Activated CD8-positive, alpha-beta T cell treated with anti-CD3 and anti-CD28 coated beads, Interleukin-2, amount 10 ng/mL, durations not matched to agents 7 days and 5 days (primary cell): ENCODE results near the gene NPTX1. TPM values are rescaled to one million over a fixed set of nuclear protein-coding genes. Genes with fewer than 3 reads are reported as not detected.

Experiments used
- ATAC-seq: fragments of 150-1000 bp; cut with Tn5 transposase; one replicate; pipeline ENCODE4 v1.10.0; 2021; ENCODE audit warnings: moderate library complexity
- CTCF ChIA-PET: fragments of 350-600 bp; sonication (Branson Sonifier 250); formaldehyde crosslinking; loops from one replicate; lab custom pipeline; 2021; ENCODE audit warnings: antibody characterized with exemption; lab: Charles Lee
- POLR2A ChIA-PET: fragments of 350-600 bp; sonication (Branson Sonifier 250); formaldehyde crosslinking; loops from one replicate; lab custom pipeline; 2021; ENCODE audit warnings: antibody characterized with exemption; lab: Charles Lee
- DNase-seq: peaks from one replicate; pipeline ENCODE4 v3.0.0-alpha.2; 2020
- H3K27ac Mint-ChIP-seq: one replicate; pipeline ENCODE4 v1.8.0; 2021; ENCODE audit warnings: mild to moderate bottlenecking, mixed read lengths
- H3K27me3 Mint-ChIP-seq: one replicate; pipeline ENCODE4 v1.8.0; 2021; ENCODE audit warnings: low read depth, mixed read lengths
- H3K36me3 Mint-ChIP-seq: one replicate; pipeline ENCODE4 v1.8.0; 2021; ENCODE audit warnings: low read depth, mixed read lengths
- H3K4me1 Mint-ChIP-seq: one replicate; pipeline ENCODE4 v1.8.0; 2021; ENCODE audit warnings: low read depth, mixed read lengths
- H3K4me3 Mint-ChIP-seq: one replicate; pipeline ENCODE4 v1.8.0; 2021; ENCODE audit warnings: mild to moderate bottlenecking, mixed read lengths
- H3K9me3 Mint-ChIP-seq: one replicate; pipeline ENCODE4 v1.8.0; 2022; ENCODE audit warnings: mixed read lengths; ENCODE audit not compliant: insufficient read depth
- total RNA-seq, 2 experiments: library from RNA; stranded (reverse); gene quantifications; one replicate each; pipeline ENCODE4 v1.2.3, GENCODE V29; 2021

Gene NPTX1
- total RNA-seq, 2 experiments from 2014 or later: 16.7 to 18.9 TPM

GRCh38 chr17:80433916-80434666, 42.3 kb downstream of the NPTX1 start:
- POLR2A ChIA-PET: interaction anchor here (0.7 kb wide), 1 partner anchor 347 kb away, joined by 3 read pairs; no protein-coding TSS in a partner anchor
- Mint-ChIP-seq H3K36me3 (no peaks in the 10 kb centered on the region), H3K4me1 (no peaks in the 10 kb centered on the region), H3K9me3 (no peaks in the 10 kb centered on the region), H3K27ac (no peak overlapping the region), H3K27me3 (no peaks in the 10 kb centered on the region), H3K4me3 (no peak overlapping the region)
- CTCF ChIA-PET: no interaction called here
- DNase-seq (no peak), ATAC-seq (no peak)

DNA sequence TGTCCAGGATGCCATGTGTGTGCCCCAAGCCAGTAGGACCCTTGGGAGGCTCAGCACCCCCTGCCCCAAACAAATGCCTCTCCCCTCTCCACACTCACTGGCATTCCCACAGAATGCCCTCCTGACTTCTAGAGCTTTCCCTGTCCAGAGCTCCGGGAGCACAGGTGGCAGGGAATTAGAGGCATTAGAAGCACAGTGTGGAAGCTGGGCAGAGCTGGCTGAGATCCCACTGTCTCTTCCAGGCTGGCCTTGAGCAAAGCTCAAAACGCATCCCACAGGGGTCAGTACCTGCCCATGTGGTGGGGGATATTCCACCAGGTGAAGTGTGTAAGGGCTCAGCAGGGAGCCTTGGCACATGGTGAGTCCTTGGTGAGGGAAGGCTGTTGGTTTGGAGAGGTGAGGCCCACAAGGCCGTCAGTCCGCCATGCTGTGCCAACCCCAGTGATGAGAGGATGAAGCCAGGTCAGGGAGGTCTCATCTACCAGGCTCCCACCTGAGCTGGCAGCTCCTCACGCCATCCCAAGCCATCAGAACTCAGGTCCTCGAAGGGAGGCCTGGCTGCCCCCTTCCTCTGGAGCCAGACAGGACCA, 43.4 kb downstream of the NPTX1 start:
- H3K27me3 Mint-ChIP-seq: no peaks in the 10 kb centered on the region
- no peak for ATAC-seq
- no peak overlapping the region for H3K27ac Mint-ChIP-seq
- H3K36me3 Mint-ChIP-seq: no peaks in the 10 kb centered on the region
- CTCF ChIA-PET: interaction anchor here (1.6 kb wide), 1 partner anchor 143 kb away, joined by 3 read pairs; no protein-coding TSS in a partner anchor
- H3K4me1 Mint-ChIP-seq: no peaks in the 10 kb centered on the region
- H3K9me3 Mint-ChIP-seq: no peaks in the 10 kb centered on the region
- no peak overlapping the region for H3K4me3 Mint-ChIP-seq
- DNase-seq: no peak
- POLR2A ChIA-PET: interaction anchor here (0.7 kb wide), 1 partner anchor 348 kb away, joined by 3 read pairs; no protein-coding TSS in a partner anchor

DNA sequence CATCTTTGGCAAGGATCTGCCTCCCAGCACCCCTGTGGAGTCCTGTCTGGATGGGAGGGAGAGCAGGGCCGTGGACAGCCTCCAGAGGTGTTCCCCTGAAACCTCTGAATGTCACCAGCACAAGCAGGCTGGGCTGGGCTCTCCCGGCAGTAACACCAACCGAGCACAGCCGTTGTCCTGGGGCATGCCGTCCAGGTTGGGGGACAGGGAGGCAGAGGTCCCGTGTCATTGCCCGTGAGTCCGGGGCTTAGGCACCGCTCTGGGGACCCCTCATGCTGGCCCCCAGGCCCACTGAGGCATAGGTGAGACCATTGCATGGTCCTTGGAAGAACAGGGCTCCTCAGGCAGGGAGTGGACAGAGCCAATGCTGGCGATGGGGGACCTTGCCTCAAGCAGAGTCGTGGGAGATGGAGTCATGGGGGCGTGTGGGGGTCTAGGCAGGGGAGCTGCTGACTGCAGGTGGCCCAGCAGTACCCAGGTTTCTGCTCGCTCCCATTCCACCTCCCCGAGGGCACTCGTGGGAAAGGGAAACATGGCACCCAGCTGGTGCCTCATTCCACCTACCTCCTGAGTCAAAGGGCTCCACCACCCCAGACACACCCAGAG, 44.0 kb downstream of the NPTX1 start:
- Mint-ChIP-seq H3K27ac (no peak overlapping the region), H3K9me3 (no peaks in the 10 kb centered on the region), H3K36me3 (no peaks in the 10 kb centered on the region), H3K4me1 (no peaks in the 10 kb centered on the region), H3K27me3 (no peaks in the 10 kb centered on the region), H3K4me3 (no peak overlapping the region)
- DNase-seq (no peak), ATAC-seq (no peak)
- CTCF ChIA-PET: interaction anchor here (1.6 kb wide), 1 partner anchor 143 kb away, joined by 3 read pairs; no protein-coding TSS in a partner anchor
- POLR2A ChIA-PET: no interaction called here

DNA sequence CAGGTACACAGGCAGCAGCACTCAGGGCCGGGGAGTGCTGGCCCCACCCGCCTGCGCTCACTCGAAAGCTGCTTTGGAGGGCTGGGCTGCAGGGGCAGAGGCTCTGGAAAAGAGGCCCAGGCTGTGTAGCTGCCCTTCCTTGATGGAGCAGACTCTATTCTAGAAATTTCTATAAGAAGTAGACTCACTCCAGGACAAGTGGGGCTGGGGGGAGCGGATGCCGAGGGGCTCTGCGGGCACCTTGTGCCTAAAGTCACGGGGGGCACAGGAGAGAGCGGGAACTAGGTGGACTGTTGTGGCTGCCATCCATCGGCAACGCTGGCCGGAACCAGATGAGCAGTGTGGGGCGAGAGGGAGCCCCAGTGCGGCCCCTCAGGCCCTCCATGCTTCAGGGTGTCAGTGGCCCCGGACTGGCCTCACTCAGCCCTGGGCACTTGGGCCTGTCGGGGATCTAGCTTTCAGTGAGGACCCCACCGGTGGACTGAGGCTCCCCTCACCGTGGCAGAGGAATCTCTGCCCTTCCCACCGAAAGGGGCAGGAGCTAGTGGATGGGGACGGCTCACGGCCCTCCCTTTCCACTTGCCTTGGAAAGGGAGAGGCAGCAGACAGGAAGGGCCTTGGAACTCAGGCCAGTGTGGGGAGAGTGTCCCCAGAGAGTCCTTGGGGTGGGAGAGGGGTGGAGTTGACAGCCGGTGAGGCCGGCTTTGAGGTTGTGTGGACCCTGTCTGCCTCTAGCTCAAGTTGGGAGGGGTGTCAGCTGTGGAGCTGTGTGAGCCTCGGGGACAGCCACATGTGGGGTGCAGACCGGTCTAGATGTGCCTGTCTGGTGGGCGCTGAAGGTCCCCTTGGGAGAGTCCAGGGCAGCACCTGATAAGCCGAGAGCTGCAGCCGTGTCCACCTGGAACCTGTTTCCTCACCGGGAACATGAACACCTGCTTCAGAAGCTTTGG, 44.9 kb downstream of the NPTX1 start:
- Mint-ChIP-seq H3K4me3 (no peak overlapping the region), H3K36me3 (no peaks in the 10 kb centered on the region), H3K27me3 (no peaks in the 10 kb centered on the region), H3K9me3 (no peaks in the 10 kb centered on the region), H3K4me1 (peaks cover 5% of the 10 kb centered on the region), H3K27ac (no peak overlapping the region)
- CTCF ChIA-PET: interaction anchor here (1.6 kb wide), 1 partner anchor 144 kb away, joined by 3 read pairs; no protein-coding TSS in a partner anchor
- ATAC-seq (no peak), DNase-seq (no peak)
- POLR2A ChIA-PET: no interaction called here

GRCh38 chr17:80430446-80431245, 45.8 kb downstream of the NPTX1 start:
- H3K27ac Mint-ChIP-seq: no peak overlapping the region
- peaks cover 12% of the 10 kb centered on the region for H3K4me1 Mint-ChIP-seq
- CTCF ChIA-PET: no interaction called here
- no peaks in the 10 kb centered on the region for H3K36me3 Mint-ChIP-seq
- H3K9me3 Mint-ChIP-seq: no peaks in the 10 kb centered on the region
- H3K4me3 Mint-ChIP-seq: no peak overlapping the region
- ATAC-seq: no peak
- POLR2A ChIA-PET: no interaction called here
- no peaks in the 10 kb centered on the region for H3K27me3 Mint-ChIP-seq
- DNase-seq: no peak

GRCh38 chr17:80429356-80430275, 46.8 kb downstream of the NPTX1 start:
- Mint-ChIP-seq H3K27me3 (no peaks in the 10 kb centered on the region), H3K27ac (no peak overlapping the region), H3K36me3 (no peaks in the 10 kb centered on the region), H3K4me3 (no peak overlapping the region), H3K4me1 (peaks cover 19% of the 10 kb centered on the region), H3K9me3 (no peaks in the 10 kb centered on the region)
- CTCF ChIA-PET: no interaction called here
- DNase-seq (no peak), ATAC-seq (no peak)
- POLR2A ChIA-PET: no interaction called here

DNA sequence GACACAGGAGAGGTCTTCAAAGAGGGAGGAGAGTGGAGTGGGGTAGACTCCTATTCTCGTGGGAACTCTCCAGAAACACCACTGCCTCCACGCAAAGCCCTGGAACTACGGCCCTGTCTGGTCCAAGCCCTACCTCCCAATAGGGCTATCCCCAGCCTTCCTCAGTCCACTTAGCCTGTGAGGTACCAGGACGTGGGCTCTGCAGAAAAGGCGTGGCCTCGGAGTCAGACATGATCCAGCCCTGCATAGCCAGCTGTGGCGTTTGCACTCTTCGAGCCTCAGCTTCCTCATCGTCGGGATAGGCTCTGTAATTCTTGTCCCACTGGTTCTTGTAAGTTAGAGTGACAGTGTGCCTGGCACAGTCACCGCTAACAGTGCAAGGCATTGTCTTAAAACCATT, 47.6 kb downstream of the NPTX1 start:
- Mint-ChIP-seq H3K4me3 (no peak overlapping the region), H3K4me1 (peaks cover 25% of the 10 kb centered on the region), H3K27ac (no peak overlapping the region), H3K27me3 (no peaks in the 10 kb centered on the region), H3K9me3 (no peaks in the 10 kb centered on the region), H3K36me3 (no peaks in the 10 kb centered on the region)
- no peak for ATAC-seq
- POLR2A ChIA-PET: no interaction called here
- CTCF ChIA-PET: interaction anchor here (2.0 to 2.6 kb wide), 2 partner anchors 147 to 541 kb away, joined by 14 to 18 read pairs; no protein-coding TSS in a partner anchor
- no peak for DNase-seq

GRCh38 chr17:80428363-80428762, 48.0 kb downstream of the NPTX1 start:
- Mint-ChIP-seq H3K27ac (no peak overlapping the region), H3K27me3 (no peaks in the 10 kb centered on the region), H3K36me3 (no peaks in the 10 kb centered on the region), H3K4me3 (no peak overlapping the region), H3K9me3 (no peaks in the 10 kb centered on the region), H3K4me1 (peaks cover 27% of the 10 kb centered on the region)
- POLR2A ChIA-PET: no interaction called here
- ATAC-seq (no peak), DNase-seq (no peak)
- CTCF ChIA-PET: interaction anchor here (1.7 to 2.6 kb wide), 6 partner anchors 27 to 542 kb away, joined by 6 to 18 read pairs (median 11); partner anchors contain the start of gene GAA

DNA sequence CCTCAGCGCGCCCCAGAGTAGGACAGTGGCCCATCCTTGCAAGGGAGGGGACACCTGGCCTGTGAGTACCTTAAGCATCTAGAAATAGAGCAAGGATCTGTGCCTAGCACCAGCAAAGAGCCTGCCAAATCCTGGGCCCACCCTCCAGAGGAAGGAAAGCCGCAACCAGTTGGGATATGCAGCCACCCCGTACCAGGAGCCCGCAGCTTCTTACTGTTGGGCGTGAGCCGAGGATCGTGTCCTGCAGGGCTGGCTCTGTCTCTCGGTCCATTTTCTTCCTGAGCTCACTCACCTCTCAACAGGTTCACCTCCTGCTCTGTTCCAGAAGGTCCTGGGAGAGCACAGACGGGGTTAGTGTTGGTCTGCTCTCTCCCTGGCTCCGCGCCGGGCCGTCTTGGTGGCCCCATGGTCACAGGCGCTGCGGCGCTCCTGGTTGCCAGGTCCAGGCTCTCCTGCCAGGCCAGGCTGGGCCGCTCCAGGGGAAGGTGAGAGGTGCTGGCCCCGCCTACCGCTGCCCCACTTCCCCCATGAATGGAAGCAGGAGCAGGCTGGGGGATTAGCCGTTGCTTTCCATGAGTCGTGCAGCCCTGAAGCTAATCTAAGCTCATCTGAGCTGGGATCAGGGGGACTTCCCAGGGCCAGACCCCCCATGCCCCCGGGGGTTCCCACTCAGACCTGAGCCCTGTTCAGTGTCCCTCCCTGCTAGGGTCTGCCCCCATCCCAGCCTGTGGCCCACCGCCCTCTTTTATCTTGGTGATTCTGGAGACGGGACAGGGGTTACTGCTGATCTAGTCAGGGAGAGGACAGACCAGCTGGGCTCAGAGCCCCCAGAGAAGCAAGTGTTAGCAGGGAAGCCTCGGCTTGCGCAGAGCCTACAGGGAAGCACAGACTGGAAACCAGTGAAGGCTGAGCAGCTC, 48.8 kb downstream of the NPTX1 start:
- CTCF ChIA-PET: interaction anchor here (0.6 to 2.6 kb wide), 35 partner anchors 10 to 593 kb away, joined by 3 to 18 read pairs (median 4); partner anchors contain the start of genes GAA and RPTOR
- ATAC-seq (no peak), DNase-seq (no peak)
- Mint-ChIP-seq H3K27me3 (no peaks in the 10 kb centered on the region), H3K4me1 (peaks cover 27% of the 10 kb centered on the region), H3K27ac (no peak overlapping the region), H3K9me3 (no peaks in the 10 kb centered on the region), H3K4me3 (no peak overlapping the region), H3K36me3 (no peaks in the 10 kb centered on the region)
- POLR2A ChIA-PET: interaction anchor here (0.6 to 1.0 kb wide), 2 partner anchors 118 to 303 kb away, joined by 3 to 4 read pairs; partner anchors contain the start of gene RPTOR
